Lung (tissue), 12 donors: ENCODE data around the gene MLKL. TPM values are rescaled to one million over a fixed set of nuclear protein-coding genes. Genes with fewer than 3 reads are reported as not detected.
A peak's percentile ranks its signal among the peaks of the same experiment; 100 is the strongest.

ENCODE experiments used
- ATAC-seq: fragments of 200-7000 bp; cut with Tn5 transposase; one replicate; pipeline ENCODE4 v1.9.1; 2020; ENCODE audit warnings: moderate number of reproducible peaks; ENCODE audit not compliant: insufficient read depth, low FRiP score
- DNase-seq, 3 donors: peaks; one replicate each; pipeline ENCODE4 v3.0.0-alpha.2; 2013 to 2017
- H3K27ac ChIP-seq, 2 donors: one replicate each; pipeline ENCODE4 v1.5.1; 2013; ENCODE audit warnings: mild to moderate bottlenecking in 2 of 2, moderate library complexity in 2 of 2, control low read depth in 1 of 2, inconsistent platforms in 1 of 2, low read depth in 1 of 2, low read length in 1 of 2
- H3K27me3 ChIP-seq, 3 donors: one replicate each; pipeline ENCODE4 v1.5.1; 2013; ENCODE audit warnings: low read length in 2 of 3; ENCODE audit not compliant: control insufficient read depth in 3 of 3, insufficient read depth in 3 of 3
- H3K36me3 ChIP-seq, 4 donors: one replicate each; pipeline ENCODE4 v1.5.1; 2013; ENCODE audit warnings: low read length in 4 of 4, mild to moderate bottlenecking in 1 of 4, moderate library complexity in 1 of 4; ENCODE audit not compliant: control insufficient read depth in 4 of 4, insufficient read depth in 4 of 4
- H3K4me1 ChIP-seq, 5 donors: one replicate each; pipeline ENCODE4 v1.5.1; 2013; ENCODE audit warnings: low read length in 5 of 5, mild to moderate bottlenecking in 2 of 5, moderate library complexity in 1 of 5; ENCODE audit not compliant: control insufficient read depth in 5 of 5, insufficient read depth in 5 of 5
- H3K4me3 ChIP-seq: one replicate; pipeline ENCODE4 v1.5.1; 2013; ENCODE audit warnings: mild to moderate bottlenecking, control low read depth, moderate library complexity
- H3K9ac ChIP-seq, 2 donors: one replicate each; pipeline ENCODE4 v1.5.1; 2013; ENCODE audit warnings: low read length in 2 of 2, control low read depth in 1 of 2; ENCODE audit not compliant: insufficient read depth in 1 of 2
- H3K9me3 ChIP-seq, 4 donors: one replicate each; pipeline ENCODE4 v1.5.1; 2013; ENCODE audit warnings: low read length in 3 of 4, mild to moderate bottlenecking in 1 of 4, moderate library complexity in 1 of 4; ENCODE audit not compliant: control insufficient read depth in 4 of 4, insufficient read depth in 3 of 4
- CTCF ChIP-seq: IDR thresholded peaks from 2 replicates; pipeline ENCODE4 v1.5.1; 2012; ENCODE audit warnings: mild to moderate bottlenecking; ENCODE audit errors: control extremely low read depth, extremely low read depth
- WGBS, 2 donors: extraction: QIAGEN DNeasy Blood & Tissue Kit; methylation state at CpG; one replicate each; pipeline ENCODE4 v1.1.7; 2013; 5-methylcytosine and 5-hydroxymethylcytosine counted together
- polyA plus RNA-seq, 2 donors: library from polyadenylated mRNA; stranded (reverse); fragments of 200-250 nt; gene quantifications; one replicate each; pipeline ENCODE4 v1.2.1, GENCODE V29; 2013
- total RNA-seq, 2 donors: library from RNA; depleted of rRNA in 1 of 2; stranded (reverse); fragments of >200 nt in 1 of 2; gene quantifications; one replicate each; pipeline ENCODE4 v1.2.1, GENCODE V29; 2014 to 2021
- donor health status: control.
- donor health status: control.
- donor health status: Bipolar disorder and iron deficiency.
- donor health status: healthy.
- donor health status: DM: yes; HTN: yes; CAD: no.

Gene MLKL
- total and polyA plus RNA-seq, 4 donors, result 13.1 to 32.1 (median 22.5) TPM

DNA sequence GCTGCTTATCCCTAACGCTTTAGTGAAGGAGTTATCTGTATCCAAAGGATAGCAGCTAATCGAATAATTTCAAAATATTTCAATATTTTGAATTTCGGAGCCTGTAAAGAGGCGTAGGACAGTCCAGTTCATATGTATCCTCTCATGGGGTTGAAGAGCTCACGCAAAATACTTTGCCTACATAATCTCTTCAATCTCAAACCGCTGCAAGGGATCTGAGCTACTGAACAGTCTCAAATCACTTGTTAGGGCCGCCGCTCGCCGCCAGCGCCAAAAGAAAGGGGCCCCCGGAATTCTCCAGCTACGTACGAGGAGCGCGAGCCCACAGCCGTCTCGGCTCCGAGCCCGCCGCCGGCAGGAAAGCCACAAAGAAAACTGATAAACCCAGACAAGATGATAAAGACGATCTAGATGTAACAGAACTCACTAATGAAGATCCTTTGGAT, 33.4 kb downstream of the MLKL start:
- Histone ChIP-seq H3K36me3 (peaks cover 2 to 19% (median 14%) of the 10 kb centered on the region in 4 donors), H3K9me3 (no peaks in the 10 kb centered on the region), H3K4me1 (peaks cover 0 to 5% (median 4%) of the 10 kb centered on the region in 5 donors), H3K27me3 (no peaks in the 10 kb centered on the region), H3K27ac (peak overlapping the region in 1 of 2 donors; percentile 35), H3K4me3 (peak overlapping the region; percentile 45), H3K9ac (peak overlapping the region in 1 of 2 donors; percentile 73)
- DNase-seq (peak; percentile 38 to 55 (median 55)), ATAC-seq (no peak)
- WGBS, 2 donors, result 1 to 2% methylated on average over 23 of the region's 23 CpGs
- no peak for TF ChIP-seq CTCF

DNA sequence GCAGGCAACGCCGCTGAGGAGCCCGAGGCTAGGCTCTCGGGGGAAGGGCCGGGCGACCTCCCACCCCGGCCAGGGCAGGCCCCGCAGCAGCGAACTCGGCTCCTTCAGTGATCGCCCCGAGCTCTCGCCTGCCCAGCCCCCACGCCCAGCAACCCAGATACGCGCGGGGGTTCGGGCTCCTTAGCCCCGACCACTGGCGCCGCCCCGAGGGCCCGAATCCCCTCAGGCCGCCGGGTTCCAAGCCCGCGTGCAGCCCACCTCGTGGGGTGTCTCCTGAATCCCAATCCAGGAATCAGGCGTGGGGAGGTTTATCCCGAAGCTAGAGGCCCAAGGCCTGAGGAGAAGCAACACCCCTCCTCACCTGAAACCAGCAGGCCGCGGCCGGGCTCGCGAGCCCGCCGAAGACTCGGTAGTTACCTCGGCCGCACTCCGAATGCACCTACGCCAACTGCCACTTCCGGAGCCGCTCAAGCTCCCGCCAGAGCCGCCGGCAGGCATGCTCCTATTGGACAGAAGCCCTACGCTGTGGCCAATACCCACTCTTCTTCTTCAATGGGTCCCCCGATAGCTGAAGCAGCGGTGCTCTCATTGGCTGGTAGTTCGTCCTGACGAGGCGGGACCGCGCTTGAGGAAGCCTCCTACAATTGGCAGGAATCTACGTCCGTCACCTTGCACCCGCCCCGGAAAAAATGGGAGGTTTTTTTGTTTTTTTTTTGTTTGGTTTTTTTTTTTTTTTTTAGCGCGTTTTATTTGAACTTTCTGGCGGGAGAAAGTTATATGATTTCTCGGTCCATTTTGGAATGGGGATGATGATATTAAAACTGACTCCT, 34.0 kb downstream of the MLKL start, which contains the start of gene RFWD3:
Gene RFWD3 (minus strand): TSS at position 453 of the 830 bp plus-strand sequence. CDS start 5,428 bp downstream, outside the sequence.
- peak; percentile 98 to 99 (median 99) for DNase-seq
- H3K9ac ChIP-seq, result peak within 1 kb of the TSS; percentile 44 to 73
- H3K4me3 ChIP-seq, result peak within 1 kb of the TSS; percentile 89
- no peak for TF ChIP-seq CTCF
- ATAC-seq, result peak; percentile 100
- H3K9me3 ChIP-seq, result no peaks in the 10 kb centered on the region
- H3K36me3 ChIP-seq, result peaks cover 2 to 19% (median 12%) of the 10 kb centered on the region in 4 donors
- H3K27me3 ChIP-seq, result no peaks in the 10 kb centered on the region
- WGBS, 2 donors, result 0% methylated on average over 63 of the region's 63 CpGs
- H3K4me1 ChIP-seq, result peaks cover 0 to 5% (median 4%) of the 10 kb centered on the region in 5 donors
- peak within 1 kb of the TSS; percentile 35 to 81 for H3K27ac ChIP-seq

DNA sequence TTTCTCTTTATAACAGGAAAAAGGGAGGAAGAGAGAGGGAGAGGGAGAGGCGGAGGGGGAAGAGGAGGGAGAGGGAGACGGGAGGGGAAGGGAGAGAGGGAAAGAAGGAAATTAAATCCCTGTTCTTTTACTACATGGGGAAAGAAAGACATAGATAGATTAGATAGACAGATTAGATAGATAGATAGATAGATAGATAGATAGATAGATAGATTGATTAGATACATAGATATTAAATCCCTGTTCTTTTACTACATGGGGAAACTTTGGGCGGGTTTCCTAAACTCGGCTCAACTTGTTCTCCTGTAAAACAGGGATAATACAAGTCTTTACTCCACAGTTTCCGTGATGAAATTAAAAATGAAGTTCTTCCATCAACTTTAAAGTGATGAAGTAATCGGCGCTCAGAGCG, 34.6 kb downstream of the MLKL start:
- peaks cover 2 to 19% (median 14%) of the 10 kb centered on the region in 4 donors for H3K36me3 ChIP-seq
- DNase-seq, result no peak
- WGBS, 2 donors, result 8 to 9% methylated on average over 8 of the region's 8 CpGs
- H3K9ac ChIP-seq, result peak overlapping the region; percentile 42 to 44
- H3K4me3 ChIP-seq, result peak overlapping the region; percentile 89
- no peak for TF ChIP-seq CTCF
- no peak overlapping the region for H3K27ac ChIP-seq
- H3K9me3 ChIP-seq, result no peaks in the 10 kb centered on the region
- peaks cover 0 to 5% (median 4%) of the 10 kb centered on the region in 5 donors for H3K4me1 ChIP-seq
- no peaks in the 10 kb centered on the region for H3K27me3 ChIP-seq
- ATAC-seq, result no peak
